ENCODE data around the gene S100Z.

- TF ChIP-seq, protein P1, sequence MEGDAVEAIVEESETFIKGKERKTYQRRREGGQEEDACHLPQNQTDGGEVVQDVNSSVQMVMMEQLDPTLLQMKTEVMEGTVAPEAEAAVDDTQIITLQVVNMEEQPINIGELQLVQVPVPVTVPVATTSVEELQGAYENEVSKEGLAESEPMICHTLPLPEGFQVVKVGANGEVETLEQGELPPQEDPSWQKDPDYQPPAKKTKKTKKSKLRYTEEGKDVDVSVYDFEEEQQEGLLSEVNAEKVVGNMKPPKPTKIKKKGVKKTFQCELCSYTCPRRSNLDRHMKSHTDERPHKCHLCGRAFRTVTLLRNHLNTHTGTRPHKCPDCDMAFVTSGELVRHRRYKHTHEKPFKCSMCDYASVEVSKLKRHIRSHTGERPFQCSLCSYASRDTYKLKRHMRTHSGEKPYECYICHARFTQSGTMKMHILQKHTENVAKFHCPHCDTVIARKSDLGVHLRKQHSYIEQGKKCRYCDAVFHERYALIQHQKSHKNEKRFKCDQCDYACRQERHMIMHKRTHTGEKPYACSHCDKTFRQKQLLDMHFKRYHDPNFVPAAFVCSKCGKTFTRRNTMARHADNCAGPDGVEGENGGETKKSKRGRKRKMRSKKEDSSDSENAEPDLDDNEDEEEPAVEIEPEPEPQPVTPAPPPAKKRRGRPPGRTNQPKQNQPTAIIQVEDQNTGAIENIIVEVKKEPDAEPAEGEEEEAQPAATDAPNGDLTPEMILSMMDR (IDR thresholded peaks at IDR 0.05): no peak
- TF ChIP-seq POLR2A (IDR thresholded peaks at IDR 0.05) (no peak), POLR2AphosphoS5 (IDR thresholded peaks at IDR 0.05) (no peak)
Observed at GRCh38 chr5:76807296-76807695, 42.5 kb upstream of the S100Z start.
